AML-193 (cell line): Measurements from ENCODE around the gene RAB6A.
A peak's percentile ranks its signal among the peaks of the same experiment; 100 is the strongest.
"Not testable (repeated sequence)": the region's sequence is repeated elsewhere in the genome, so short reads cannot be mapped to it uniquely, and the experiment has no call there.

ENCODE experiments used
- DNase-seq, 2 experiments: peaks; one replicate each; lab custom pipeline; 2025; lab: John Stamatoyannopoulos, UW

The RAB6A gene

DNA sequence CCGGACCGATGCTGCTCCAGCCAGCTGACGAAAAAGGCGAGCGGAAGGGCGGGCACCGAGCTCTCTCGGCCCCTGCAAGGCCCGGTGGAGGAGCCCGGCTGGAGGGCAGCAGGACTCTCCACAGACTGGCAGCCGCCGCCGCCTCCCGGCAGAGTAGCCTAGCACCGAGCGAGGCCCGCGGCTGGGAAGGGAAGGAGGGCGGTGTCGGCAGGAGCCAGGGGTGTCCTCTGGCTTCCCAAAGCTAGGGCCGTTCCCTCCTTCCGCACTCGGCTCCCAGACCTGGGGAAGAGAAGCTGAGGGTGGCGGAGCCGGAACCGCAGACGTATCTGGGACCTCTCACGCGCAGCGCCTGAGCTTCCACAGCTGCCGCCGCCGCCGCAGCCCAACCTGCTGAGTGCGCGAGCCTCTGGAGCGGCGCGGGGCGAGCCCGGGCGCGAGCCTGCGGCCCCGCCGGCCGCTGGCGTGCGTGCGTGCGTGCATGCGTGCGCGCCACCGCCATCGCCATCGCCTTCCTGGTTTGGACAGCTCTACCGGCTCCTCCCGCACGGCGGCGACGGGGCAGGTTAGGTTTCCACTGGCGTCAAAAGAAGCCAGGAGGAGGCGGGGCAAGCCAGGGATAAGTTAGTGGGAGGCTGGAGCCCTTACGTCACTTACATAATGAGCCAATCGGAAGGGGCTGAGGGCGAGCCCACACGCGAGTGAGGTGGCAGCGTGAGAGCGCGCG, at the start of gene RAB6A:
TSS of gene RAB6A (minus strand) at position 396 of the 724 bp plus-strand sequence. CDS start 439 bp downstream, outside the sequence.
- DNase-seq: peak; percentile 98 to 99

DNA sequence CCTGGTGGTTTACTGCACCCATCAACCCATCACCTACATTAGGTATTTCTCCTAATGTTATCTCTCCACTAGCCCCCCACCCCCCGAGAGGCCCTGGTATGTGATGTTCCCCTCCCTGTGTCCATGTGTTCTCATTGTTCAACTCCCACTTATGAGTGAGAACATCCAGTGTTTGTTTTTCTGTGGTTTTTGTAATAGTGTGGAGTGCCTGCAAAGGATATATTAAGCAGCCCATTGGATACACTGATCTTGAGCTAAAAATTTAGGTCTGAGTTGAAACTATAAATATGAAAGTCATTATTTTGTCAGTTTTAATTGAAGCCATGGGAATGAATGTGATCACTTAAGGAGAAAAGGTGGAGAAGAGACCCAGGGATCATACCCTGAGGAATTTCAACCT, 49.8 kb upstream of the RAB6A start:
- no peak for DNase-seq

DNA sequence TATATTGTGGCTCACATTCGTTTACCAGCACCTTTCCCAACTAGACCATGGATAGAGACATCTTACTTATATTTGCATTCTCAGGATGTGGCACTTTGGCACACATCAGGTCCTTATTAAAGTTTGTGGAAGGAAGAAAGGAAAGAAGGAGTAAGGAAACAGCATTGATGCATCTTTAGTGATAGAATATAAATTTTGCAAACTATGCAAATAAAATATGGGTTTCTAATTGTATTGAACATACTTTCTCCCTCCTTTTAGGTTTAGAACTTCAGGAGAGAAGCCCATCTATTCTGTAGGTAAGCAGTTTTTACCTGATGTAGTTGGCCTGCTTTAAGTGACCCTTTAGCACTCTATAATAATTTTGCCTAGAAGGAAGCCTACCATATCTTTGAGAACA, 47.2 kb upstream of the RAB6A start:
- no peak for DNase-seq

DNA sequence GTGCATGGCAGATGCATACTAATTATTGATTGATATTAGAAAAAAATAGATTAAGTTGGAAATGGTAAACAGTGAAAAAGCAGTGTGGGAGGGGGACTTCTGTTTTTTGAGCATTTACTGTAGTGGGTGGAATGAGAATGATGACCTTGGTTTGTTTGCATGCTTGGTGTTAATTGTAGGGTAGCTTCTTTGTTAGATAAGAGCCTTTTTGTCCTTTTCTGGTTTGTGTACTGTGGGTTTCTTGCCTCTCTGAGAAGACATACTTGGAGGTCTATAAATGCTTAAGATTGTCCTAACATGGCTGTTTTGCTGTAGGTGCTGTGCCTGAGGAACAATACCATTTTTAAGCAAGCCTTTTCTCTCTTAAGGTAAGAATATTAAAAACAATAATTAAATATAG, 43.8 kb upstream of the RAB6A start:
- no peak for DNase-seq

GRCh38 chr11:73801136-73801535, 40.3 kb upstream of the RAB6A start:
- no peak for DNase-seq

GRCh38 chr11:73800276-73800806, 39.5 kb upstream of the RAB6A start:
- no peak for DNase-seq

- DNase-seq: no peak
These were observed 36.6 kb upstream of the RAB6A start for GRCh38 chr11:73797457-73797856.

GRCh38 chr11:73795925-73796632, 35.2 kb upstream of the RAB6A start:
- no peak for DNase-seq

GRCh38 chr11:73792584-73792983, 31.7 kb upstream of the RAB6A start:
- no peak for DNase-seq

DNA sequence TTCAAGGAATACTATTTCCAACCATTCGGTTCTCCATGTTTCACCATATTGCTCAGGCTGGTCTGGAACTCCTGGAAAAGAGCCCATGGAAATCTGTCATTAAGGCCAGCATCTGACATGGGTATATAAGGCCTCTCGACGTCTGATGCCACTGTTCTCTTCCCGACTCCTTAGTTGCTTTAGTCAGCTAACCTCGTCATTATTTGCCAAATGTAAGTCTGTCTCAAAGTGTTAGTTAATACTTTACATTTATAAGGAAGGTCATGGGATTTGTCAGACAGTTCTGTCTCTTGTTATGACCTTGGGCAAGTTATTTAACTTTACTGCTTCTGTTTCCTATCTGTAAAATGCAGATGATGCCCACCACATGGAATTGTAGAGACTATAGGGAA, 28.4 kb upstream of the RAB6A start:
- DNase-seq: no peak

DNA sequence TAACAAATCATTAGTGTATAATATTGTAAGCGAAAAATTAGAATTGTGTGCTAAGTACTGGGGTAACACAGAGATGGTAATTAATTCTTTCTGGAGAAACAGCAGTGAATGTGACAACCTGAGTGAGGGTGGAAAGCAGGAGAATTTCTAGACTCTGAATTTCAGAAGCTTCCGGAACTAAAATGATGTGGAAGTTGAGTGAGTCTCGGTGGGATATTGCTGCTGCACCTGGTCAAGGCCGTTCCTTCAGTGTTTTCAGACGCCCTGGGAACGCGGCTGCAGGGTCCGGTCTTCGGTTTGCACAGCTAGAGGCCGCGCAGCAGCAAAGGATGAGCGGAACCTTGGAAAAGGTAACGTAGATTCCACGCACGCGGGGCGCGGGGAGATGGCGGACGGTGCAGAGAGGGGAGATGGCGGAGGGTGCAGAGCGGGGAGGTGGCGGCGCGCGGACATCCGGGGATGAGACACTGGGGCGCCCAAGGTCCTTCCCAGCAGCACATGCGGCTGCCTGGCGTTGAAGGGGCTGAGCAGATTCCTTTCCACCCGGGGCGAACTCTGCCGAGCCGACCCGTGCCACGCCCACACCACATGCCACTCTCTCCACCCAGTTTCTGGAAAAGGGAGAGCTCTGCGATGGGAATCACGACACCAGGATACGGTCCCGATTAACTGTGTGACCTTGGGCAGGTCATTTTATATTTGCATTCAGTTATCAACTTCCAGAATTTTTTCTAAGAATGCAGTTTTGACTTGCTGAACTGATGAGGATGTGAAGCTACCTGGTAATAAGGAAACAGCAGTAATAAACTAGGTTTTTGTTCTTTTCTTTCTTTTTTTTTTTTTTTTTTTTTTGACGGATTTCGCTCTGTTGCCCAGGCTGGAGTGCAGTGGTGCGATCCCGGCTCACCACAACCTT, 27.0 kb upstream of the RAB6A start, which contains the start of gene MRPL48:
TSS of gene MRPL48 (plus strand) at position 232 of the 916 bp plus-strand sequence. CDS start at position 330, 98 bp downstream.
- peak; percentile 90 to 91 for DNase-seq

DNA sequence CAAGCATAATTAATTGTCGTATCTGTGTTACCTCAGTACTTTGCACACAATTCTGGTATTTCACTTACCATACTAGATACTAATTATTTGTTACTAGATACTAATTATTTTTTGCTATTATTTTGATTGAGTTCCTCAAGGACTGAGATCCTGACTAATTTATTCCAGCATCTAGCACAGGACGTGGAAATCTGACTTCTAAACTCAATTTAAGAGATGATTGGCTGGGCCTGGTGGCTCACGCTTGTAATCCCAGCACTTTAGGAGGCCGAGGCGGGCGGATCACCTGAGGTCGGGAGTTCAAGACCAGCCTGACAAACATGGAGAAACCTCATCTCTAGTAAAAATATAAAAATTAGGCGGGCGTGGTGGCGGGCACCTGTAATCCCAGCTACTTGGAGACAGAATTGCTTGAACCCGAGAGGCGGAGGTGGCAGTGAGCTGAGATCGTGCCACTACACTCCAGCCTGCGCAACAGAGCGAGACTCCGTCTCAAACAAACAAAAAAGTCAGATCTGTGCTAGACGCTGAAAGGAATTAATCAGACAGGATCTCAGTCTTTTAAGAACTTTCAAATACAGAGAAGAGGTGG, 26.3 kb upstream of the RAB6A start:
- DNase-seq: no peak

DNA sequence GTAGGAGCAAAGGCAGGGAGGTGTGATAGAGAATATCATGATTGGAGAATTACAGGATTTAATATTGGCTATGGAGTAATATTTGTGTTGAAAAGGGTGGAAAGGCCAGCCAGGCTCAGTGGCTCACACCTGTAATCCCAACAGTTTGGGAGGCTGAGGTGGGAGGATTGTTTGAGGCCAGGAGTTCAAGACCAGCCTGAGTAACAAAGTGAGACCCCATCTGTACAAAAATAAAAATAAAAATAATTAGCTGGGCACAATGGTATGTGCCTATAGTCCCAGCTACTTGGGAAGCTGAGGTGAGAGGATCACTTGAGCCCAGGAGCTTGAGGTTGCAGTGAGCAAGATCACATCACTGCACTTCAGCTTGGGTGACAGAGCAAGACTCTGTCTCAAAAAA, 24.6 kb upstream of the RAB6A start:
- DNase-seq: not testable (repeated sequence)

GRCh38 chr11:73784734-73785133, 23.9 kb upstream of the RAB6A start:
- DNase-seq: no peak

DNA sequence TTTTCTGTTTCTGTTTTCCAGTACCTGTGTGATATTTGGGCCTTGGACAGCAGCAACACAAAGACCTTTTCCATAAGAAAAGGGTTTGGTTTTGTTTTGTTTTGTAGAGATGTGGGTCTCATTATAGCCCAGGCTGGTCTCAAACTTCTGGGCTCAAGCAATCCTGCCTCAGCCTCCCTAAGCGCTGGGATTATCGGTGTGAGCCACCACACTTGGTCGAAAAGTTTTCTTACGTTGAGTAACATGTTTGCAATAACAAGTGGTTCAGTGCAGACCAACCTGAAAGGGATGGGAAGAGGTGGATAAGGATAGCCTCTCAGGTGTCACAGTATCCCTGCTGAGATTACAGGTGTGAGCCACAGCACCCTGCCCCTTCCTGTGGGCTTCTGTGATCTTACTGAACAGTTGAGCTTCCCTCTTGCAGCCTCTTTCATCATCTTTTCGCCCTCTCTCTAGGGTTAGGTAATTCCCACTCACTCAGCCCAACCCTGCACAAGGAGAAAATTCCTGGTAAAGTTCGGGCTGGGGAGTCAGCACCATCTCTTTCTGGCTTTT, 23.3 kb upstream of the RAB6A start:
- DNase-seq: no peak

DNA sequence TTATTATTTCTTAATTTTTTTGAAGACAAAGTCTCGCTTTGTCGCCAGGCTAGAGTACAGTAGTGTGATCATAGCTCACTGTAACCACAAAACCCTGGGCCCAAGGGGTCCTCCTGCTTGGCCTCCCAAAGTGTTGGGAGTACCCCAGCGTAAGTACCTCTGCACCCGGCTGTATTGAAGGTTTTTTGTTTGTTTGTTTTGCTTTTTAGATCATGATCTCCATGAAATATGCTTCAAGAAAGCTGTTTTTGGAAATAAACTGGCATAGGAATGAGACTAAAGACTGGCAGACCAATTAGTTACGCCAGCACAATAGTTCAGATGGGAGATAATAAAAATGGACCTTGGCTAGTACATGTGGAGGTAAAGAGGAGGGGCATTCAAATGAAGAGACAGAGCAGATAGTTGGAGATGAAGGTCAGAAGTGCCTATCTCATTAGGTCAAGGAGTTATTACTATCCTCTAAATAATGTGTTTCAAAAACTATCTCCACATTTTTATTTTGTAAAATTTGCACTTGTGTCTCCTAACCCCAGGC, 22.7 kb upstream of the RAB6A start:
- DNase-seq: no peak

DNA sequence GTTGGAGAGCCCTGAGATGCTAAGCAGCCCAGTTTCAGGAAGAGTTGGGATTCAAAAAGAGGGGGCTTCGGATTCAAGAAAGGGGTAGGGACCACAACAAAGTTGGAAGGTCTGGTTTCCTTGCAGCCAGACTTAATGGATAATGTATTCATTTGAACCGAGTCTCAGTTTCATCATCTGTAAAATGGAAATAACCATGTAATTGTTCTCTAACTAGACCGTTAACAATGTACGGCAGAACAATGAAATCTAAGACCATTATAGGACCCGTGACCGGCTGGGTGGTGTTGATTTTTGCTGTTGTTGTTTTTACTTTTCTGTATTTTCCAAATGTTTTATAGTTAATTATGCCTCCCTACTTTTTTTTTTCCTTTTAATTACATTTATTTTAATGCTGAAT, 20.4 kb upstream of the RAB6A start:
- no peak for DNase-seq

- DNase-seq: peak; percentile 95 to 96
These were observed 18.4 kb upstream of the RAB6A start for GRCh38 chr11:73779084-73779902.

DNA sequence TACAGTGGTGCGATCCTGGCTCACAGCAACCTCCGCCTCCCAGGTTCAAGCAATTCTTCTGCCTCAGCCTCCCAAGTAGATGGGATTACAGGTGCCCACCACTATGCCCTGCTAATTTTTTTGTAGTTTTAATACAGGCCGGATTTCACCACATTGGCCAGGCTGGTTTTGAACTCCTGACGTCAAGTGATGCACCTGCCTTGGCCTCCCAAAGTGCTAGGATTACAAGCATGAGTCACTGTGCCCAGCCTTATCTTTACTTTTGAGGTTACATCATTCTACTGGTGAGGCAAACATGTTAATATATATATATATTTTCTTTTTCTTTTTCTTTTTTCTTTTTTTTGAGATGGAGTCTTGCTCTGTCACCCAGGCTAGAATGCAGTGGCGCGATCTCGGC, 9.9 kb upstream of the RAB6A start:
- DNase-seq: not testable (repeated sequence)

DNA sequence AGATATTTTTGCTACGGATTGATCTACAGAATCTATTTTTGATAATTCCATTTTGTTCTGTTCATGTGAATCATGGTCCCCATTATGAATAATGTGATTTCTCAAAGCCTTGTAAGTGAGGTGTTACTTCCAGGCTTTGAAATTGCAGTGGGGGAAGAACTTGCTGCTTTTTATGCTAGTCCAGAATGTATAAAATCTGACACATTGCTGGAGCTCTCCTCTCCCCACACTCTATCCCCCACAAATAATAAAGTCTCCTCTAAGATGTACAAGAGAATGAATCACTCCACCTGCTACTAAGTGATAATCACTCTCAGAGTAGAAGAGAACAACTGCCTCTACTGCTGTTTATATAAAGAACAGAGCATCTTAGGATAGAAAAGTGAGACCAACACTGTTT, 5.9 kb upstream of the RAB6A start:
- DNase-seq: no peak
